ENCODE results near the gene DMGDH. TPM values are rescaled to one million over a fixed set of nuclear protein-coding genes. Genes with fewer than 3 reads are reported as not detected.

DMGDH gene
- total RNA-seq, 2 donors from 2014 or later, result 0.95 TPM

- ATAC-seq (no peak), DNase-seq (no peak)
- intact Hi-C loops (cut with DNase I, micrococcal nuclease), result loop anchor here in 1 of 2 donors (5.0 kb wide), 1 partner anchor 439 kb away; no protein-coding TSS in a partner anchor
Observed at GRCh38 chr5:79023348-79023747, 46.1 kb downstream of the DMGDH start.

- no peak for ATAC-seq
- DNase-seq, result no peak
- intact Hi-C loops (cut with DNase I, micrococcal nuclease), result loop anchor here in 1 of 2 donors (5.0 kb wide), 1 partner anchor 440 kb away; no protein-coding TSS in a partner anchor
Observed at GRCh38 chr5:79022771-79023170, 46.7 kb downstream of the DMGDH start.

- ATAC-seq (no peak), DNase-seq (no peak)
- intact Hi-C loops (cut with DNase I, micrococcal nuclease), result loop anchor here in 1 of 2 donors (5.0 kb wide), 1 partner anchor 441 kb away; no protein-coding TSS in a partner anchor
Observed at GRCh38 chr5:79021753-79022152, 47.7 kb downstream of the DMGDH start.

- intact Hi-C loops (cut with DNase I, micrococcal nuclease), result loop anchor here in 1 of 2 donors (5.0 kb wide), 1 partner anchor 441 kb away; no protein-coding TSS in a partner anchor
- ATAC-seq (peak; percentile 87), DNase-seq (peak; percentile 44 to 53)
Observed at GRCh38 chr5:79020861-79021561, 48.5 kb downstream of the DMGDH start.

GRCh38 chr5:79014631-79015030, 54.8 kb downstream of the DMGDH start:
- intact Hi-C loops (cut with DNase I, micrococcal nuclease), result no loop called here
- peak; percentile 31 for ATAC-seq
- DNase-seq, result no peak

- intact Hi-C loops (cut with DNase I, micrococcal nuclease), result no loop called here
- no peak for DNase-seq
- no peak for ATAC-seq
Observed at GRCh38 chr5:79011869-79012268, 57.6 kb downstream of the DMGDH start.

GRCh38 chr5:79011219-79011836, 58.1 kb downstream of the DMGDH start:
- ATAC-seq (no peak), DNase-seq (no peak)
- intact Hi-C loops (cut with DNase I, micrococcal nuclease), result no loop called here

GRCh38 chr5:79008362-79008761, 61.1 kb downstream of the DMGDH start:
- intact Hi-C loops (cut with DNase I, micrococcal nuclease), result no loop called here
- DNase-seq (no peak), ATAC-seq (no peak)

- intact Hi-C loops (cut with DNase I, micrococcal nuclease), result no loop called here
- no peak for DNase-seq
- no peak for ATAC-seq
Observed at GRCh38 chr5:79007872-79008271, 61.6 kb downstream of the DMGDH start.

GRCh38 chr5:79005936-79006631, 63.4 kb downstream of the DMGDH start:
- intact Hi-C loops (cut with DNase I, micrococcal nuclease), result no loop called here
- no peak for DNase-seq
- no peak for ATAC-seq

- no peak for DNase-seq
- ATAC-seq, result no peak
- intact Hi-C loops (cut with DNase I, micrococcal nuclease), result no loop called here
Observed at GRCh38 chr5:79005151-79005550, 64.3 kb downstream of the DMGDH start.

- peak; percentile 25 for ATAC-seq
- intact Hi-C loops (cut with DNase I, micrococcal nuclease), result no loop called here
- DNase-seq, result no peak
Observed at GRCh38 chr5:79002374-79002773, 67.1 kb downstream of the DMGDH start.

GRCh38 chr5:79001471-79001870, 68.0 kb downstream of the DMGDH start:
- ATAC-seq, result no peak
- no peak for DNase-seq
- intact Hi-C loops (cut with DNase I, micrococcal nuclease), result no loop called here

GRCh38 chr5:78997090-78997489, 72.4 kb downstream of the DMGDH start:
- intact Hi-C loops (cut with DNase I, micrococcal nuclease), result no loop called here
- DNase-seq (no peak), ATAC-seq (no peak)

GRCh38 chr5:78995521-78996007, 73.9 kb downstream of the DMGDH start:
- no peak for ATAC-seq
- intact Hi-C loops (cut with DNase I, micrococcal nuclease), result no loop called here
- DNase-seq, result no peak

- DNase-seq (no peak), ATAC-seq (no peak)
- intact Hi-C loops (cut with DNase I, micrococcal nuclease), result no loop called here
Observed at GRCh38 chr5:78993165-78993564, 76.3 kb downstream of the DMGDH start.

- intact Hi-C loops (cut with DNase I, micrococcal nuclease), result no loop called here
- ATAC-seq (no peak), DNase-seq (no peak)
Observed at GRCh38 chr5:78992146-78992545, 77.3 kb downstream of the DMGDH start.

- no peak for DNase-seq
- intact Hi-C loops (cut with DNase I, micrococcal nuclease), result no loop called here
- ATAC-seq, result no peak
Observed at GRCh38 chr5:78989080-78989479, 80.4 kb downstream of the DMGDH start.

GRCh38 chr5:78985725-78986223, 83.7 kb downstream of the DMGDH start:
- intact Hi-C loops (cut with DNase I, micrococcal nuclease), result no loop called here
- DNase-seq (peak; percentile 55 to 63), ATAC-seq (peak; percentile 50)
